ENCODE measurements around the gene TSPAN31.
"Not testable (repeated sequence)": the region's sequence is repeated elsewhere in the genome, so short reads cannot be mapped to it uniquely, and the experiment has no call there.

The TSPAN31 gene

DNA sequence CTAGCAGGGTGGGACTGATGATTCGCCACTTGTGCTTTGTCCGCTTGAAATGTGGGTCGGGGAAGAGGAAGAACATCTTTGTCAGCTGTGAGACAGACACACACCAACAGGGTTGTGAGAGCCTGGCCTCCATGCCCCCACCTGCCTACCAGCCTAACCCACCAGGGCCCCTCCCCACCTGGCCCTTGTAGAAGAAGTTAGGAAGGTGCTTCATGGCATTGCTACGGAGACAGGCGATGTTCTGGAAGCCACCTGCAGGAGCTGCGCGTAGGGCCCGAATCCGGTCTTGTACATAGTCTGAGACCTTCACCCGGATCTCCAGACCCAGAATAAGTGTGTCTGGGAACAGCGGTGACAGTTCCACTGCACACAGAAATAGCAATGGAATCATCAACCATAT is 24.8 kb downstream of the TSPAN31 start:
- no peak for DNase-seq

DNA sequence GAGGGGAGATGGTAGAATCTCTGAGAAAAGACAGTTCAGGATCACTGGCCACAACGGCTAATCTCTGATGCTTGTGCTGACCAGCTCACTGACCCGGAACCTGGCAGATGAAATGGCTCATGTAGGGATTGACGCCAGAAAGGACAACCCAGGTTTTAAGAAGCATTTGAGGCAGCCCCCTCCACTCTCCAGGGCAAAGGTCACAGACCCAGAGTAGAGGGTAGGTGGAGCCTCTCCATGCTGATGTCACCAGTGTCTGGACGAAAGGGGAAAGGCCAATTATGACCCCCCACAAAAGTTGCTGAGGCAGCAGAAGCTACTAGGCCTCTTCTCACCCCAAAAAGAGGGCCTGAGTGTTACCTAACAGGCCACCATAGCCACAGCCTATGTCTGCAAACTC is 25.9 kb downstream of the TSPAN31 start:
- DNase-seq = no peak

DNA sequence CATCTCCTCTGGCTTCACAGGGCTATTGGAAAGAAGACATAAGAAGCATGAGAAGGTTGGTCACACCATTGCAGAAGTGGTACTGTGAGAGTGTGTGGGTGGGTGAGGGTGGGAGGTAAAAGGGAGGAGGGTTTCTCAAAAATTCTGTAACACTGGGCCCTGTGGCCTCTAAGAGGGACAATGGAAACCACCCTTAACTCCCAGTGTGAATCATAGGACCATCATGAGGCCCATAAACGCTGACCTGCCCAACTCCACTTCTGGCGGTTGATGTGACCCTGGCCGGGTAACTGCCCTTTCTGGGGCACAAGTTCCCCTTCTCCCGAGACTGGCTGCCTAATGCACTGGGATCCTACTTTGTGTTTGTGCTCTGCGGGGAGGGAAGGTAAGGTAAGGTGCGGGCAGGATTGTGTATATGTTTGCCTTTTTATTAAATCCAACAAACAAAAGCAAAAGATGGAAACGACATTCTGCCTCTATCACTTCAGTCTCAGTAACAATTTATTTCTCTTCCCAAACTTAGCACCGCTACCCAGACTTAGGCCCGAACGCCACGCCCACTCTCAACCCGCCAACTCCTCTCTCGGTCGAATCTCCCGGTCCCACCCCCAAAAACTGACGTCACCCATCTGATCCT is 26.5 kb downstream of the TSPAN31 start:
- DNase-seq = peak; percentile 60

DNA sequence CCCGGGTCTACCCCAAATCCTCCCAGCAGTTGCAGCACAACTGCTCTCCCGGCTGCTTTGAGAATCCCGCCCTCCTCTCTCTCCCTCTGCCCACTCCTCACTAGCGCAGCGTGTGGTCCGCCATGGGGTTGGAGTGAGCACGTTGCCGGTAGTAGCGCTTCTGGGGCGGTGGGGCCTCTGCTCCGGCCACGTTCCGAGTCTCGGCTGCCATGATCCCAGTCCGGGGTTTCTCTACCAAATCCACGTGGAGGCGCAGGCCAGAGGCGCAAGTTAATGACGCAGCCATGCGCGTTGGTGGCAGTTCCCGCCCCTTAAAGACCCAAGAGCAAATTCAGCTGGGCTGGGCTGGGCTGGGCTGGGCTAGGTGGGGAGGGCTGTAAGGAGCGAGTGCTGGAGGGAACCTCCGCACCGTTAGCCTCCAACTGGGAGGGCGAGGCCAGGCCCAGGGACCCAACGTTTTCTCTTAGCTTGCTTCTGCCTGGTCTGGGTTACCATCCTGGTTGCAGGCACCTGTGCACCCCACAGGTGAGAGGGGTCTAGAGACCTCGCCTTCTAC is 27.1 kb downstream of the TSPAN31 start, which contains the start of gene METTL1:
Gene METTL1 (minus strand): TSS at position 233 of the 556 bp plus-strand sequence. CDS start 22 bp downstream, at position 211.
- DNase-seq = peak; percentile 83

DNA sequence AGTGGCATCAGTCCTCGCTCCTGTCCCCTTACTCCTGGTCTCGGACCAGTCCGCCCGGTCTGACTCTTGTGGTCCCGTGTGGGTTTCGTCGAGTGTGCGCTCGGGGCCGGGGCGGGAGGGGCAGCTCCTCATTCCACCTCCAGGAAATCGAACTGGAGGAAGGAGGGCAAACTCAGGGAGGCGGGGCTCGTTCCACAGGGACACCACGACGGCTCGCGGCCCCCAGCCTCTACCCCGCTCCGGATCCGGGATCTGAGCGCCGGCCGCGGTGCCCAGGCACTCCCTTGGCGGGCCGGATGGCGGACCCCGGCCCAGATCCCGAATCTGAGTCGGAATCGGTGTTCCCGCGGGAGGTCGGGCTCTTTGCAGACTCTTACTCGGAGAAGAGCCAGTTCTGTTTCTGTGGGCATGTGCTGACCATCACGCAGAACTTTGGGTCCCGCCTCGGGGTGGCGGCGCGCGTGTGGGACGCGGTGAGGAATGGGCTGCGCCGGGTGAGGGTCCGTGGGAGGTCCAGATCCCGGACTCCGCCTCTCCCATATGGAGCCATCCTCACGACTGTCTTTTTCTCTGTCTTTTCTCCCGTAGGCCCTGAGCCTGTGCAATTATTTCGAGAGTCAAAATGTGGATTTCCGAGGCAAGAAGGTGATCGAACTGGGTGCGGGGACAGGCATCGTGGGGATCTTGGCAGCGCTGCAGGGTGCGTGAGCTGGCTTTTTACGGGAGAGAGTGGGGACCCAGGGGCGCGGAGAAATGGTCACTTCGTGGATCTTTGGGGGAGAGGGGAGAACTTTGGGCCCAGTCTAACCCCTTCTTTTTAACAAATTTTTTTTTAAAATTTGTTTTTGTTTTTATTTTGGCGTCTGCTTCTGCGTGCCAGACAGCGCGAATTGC is 27.8 kb downstream of the TSPAN31 start, which contains the start of gene EEF1AKMT3:
Gene EEF1AKMT3 (plus strand): TSS at position 186 of the 894 bp plus-strand sequence. CDS start 111 bp downstream, at position 297.
- DNase-seq = no peak

DNA sequence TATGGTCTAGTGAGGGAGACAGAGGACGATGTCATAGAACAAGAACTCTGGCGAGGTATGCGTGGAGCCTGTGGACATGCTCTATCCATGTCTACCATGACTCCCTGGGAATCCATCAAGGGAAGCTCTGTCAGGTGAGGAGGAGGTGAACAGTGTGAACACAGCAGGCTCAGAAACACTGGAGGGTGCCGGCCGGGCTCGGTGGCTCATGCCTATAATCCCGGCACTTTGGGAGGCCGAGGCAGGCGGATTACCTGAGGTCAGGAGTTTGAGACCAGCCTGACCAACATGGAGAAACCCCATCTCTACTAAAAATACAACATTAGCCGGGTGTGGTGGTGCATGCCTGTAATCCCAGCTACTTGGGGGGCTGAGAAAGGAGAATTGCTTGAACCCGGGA is 29.8 kb downstream of the TSPAN31 start:
- DNase-seq = not testable (repeated sequence)

DNA sequence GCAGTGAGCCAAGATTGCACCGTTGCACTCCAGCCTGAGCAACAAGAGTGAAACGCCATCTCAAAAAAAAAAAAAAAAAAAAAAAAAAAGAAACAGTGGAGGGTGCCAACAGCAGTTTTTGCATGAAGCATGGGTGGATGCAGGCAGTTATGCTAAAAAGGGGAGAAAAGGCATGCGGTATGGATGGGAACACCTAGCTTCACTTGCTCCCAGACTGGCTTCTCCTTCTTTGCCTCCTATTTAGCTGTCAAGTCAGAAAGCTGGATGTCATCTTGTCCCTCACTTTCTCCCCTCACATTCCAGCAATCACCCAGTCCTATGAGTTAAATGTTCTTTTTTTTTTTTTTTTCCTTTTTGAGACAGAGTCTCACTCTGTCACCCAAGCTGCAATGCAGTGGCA is 30.2 kb downstream of the TSPAN31 start:
- no peak for DNase-seq

DNA sequence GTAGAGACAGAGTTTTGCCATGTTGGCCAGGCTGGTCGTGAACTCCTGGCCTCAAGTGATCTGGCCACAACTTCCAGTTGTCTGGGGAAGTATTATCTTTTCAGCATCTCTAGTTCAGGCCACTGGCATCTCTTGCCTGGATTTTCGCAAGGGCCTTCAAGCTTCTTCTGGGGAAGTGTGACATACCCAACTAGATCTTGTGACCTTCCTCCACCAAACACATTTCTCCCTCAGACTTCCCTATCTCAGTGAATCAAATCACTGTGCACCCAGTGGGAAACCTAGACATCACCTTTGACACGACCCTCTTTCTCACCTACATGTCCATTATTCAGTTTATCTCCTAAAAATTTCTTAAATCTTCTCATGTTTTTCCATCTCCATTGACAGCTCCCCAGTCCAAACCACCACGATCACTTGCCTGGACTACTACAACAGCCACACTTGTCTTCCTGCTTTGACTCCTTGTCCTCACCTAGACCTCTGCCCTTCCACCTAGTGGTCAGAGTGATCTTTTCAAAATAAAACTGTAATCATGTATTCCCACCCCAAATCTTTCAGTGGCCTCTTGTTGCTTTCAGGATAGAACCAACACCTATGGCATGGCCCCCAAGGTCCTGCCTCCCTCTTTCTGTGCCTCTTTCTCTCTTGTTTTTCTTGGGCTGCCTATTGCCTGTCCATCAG is 30.9 kb downstream of the TSPAN31 start:
- DNase-seq = no peak

DNA sequence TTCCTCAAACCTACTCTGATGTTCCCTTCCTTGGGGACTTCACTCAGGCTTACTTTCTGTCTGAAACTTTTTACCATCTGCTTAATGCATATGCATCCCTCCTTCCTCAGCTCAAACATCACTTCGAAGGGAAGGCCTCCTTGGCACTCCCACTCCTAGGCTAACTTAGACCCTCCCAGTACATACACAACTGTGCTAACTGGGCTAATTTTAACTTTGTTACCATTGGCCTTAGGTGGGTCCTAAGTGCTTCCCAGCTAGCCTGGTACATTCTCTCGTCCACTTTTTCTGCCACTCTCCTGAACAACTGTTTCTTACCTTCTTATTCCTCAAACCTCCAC is 31.4 kb downstream of the TSPAN31 start:
- no peak for DNase-seq

DNA sequence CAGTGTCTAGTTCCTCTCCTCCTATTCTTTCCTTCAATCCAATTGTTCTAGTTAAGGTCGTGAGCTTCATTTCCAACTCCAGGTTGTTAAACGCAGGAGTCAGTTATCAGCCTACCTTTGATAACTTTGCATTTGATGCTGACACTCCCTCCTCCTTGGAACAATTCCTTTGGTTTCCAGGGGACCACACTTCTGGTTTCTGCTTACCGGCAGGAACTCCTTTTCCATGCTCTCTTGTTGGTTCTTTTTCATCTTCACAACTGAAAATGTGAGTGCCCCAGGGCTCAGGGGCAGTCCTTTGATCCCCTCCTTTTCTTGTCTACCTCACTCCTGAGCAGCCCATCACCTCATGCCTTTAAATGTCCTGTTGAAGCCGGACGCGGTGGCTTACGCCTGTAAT is 32.5 kb downstream of the TSPAN31 start:
- DNase-seq = no peak

DNA sequence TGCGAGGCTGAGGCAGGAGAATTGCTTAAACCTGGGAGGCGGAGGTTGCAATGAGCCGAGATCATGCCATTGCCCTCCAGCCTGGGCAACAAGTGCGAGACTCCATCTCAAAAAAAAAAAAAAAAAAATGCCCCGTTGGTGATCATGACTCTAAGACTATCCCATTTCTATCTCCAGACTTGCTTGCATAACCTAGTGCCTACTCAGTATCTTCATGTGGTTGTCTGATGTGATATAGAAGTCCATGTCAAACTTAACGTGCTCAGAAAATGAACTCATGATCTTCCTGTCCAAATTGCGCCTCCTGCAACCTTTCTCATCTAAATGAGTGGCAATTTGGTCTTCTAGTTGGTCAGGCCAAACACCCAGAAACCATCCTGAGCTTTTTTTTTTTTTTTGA is 33.1 kb downstream of the TSPAN31 start:
- no peak for DNase-seq

DNA sequence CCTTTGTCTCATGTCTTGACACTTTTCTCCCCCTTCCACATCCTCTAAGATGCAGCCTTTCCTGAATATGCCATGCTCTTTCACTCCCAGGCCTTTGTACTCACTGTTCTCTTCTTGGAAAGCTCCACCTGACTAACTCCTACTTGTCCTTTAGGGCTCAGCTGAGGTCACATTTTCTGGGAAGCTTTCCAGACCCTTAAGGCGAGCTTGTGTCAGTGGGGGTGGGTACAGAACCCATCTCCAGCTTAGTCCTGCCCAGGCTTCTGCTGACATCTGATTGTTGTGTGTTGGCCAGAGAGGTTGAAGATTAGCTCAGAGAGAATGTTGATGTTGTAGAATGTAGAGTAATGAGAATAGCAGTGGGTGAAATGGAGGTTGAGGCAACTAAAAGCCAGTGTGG is 34.9 kb downstream of the TSPAN31 start:
- DNase-seq = no peak

DNA sequence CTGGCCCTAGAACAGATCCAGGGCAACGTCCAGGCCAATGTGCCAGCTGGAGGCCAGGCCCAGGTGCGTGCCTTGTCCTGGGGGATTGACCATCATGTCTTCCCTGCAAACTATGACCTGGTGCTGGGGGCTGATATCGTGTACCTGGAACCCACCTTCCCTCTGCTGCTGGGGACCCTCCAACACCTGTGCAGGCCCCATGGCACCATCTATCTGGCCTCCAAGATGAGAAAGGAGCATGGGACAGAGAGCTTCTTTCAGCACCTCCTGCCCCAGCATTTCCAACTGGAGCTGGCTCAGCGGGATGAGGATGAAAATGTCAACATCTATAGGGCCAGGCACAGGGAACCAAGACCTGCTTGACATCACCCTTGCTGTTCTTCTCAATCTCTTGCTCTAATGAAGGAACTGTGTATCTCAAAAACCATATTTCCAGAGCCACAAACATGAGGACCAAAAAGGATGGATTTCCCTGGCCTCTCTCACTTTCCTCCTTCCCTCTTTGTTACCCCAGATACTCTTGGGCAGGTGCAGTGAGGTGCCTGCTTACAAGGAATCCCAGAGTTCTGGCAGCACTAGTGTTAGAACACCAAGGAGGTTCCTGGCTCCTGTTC is 35.6 kb downstream of the TSPAN31 start:
- no peak for DNase-seq

DNA sequence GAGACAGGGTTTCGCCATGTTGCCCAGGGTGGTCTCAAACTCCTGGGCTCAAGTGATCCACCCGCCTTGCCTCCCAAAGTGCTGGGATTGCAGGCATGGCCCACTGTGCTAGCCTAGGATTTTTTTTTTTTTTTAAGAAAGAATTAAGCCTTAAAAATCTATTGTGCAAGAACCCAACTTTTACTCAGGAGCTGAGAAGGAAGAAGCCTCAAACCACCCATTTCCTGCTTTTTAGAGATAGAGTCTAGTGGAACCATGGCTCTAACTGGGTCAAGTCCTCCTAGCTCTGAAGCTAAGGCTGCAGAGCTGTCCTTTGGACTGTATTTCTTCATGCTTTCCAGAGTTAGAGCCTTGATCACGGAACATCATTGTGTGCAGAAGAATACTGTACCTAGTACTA is 36.4 kb downstream of the TSPAN31 start:
- no peak for DNase-seq

DNA sequence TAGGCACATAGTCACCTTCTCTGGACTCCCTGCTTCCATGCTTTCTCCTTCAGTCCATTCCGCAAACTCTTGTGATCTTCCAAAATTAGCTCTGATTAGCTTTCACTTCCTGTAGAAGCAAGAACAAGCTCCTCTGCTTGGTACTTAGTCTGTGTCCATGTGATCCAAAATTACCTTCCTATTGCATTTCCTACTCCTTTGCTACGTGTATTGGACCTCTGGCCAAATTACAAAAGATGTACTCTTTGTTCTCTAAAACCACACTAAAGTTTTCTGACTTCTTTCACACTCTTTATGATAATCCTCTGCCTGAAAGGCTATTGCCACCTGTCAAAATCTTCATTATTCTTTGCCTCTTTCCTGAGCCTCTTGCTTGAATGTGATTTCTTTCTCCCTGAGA is 37.0 kb downstream of the TSPAN31 start:
- DNase-seq = no peak

DNA sequence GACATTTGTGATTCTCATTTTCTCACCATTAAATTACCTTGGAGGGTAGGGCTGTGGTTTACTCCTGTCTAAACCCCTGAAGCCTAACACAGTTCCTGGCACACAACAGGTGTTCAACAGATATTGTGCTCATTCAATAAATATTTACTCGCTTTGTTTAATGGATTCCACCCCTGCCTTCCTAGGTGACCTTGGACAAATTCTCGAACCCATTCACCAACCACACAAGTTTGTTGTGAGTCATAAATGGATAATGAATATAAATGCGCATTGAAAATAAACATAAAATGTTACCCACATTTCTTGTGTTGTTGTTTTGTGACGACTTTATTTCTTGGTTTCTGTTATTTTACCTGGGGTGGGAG is 37.4 kb downstream of the TSPAN31 start:
- DNase-seq = no peak

DNA sequence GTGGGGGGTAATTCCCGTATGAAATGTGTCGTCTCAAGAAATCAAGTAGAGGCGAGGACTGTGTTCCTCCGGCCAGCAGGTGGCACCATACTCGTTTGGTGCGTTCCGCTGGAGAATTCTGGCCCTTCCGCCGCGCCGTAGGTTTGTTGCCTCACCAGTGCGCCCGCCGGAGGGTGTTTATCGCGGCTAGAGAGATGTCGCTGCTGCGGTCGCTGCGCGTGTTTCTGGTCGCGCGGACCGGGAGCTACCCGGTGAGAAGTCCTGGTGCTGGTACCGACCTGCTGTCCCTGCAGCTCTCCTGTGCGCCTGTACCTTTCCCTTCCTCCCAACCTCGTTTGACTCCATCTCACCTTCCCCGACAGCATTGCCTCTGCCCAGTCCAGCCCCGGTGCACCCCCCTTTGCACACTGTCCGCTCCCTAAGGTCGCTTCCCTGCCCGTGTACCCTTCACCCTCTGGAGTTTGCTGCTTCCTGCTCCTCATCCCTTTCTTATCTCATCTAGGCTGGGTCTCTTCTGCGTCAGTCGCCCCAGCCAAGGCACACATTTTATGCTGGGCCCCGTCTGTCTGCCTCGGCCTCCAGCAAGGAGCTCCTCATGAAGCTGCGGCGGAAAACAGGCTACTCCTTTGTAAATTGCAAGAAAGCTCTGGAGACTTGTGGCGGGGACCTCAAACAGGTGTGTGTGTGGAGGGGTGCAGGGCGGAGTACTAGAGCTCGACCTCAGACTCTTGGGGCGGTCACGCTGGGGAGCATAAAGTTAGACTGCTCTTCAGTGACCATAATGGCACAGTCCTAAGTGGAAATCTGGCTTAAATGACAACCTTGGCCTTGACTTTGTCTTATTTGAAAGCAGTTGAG is 38.0 kb downstream of the TSPAN31 start, which contains the start of gene TSFM:
Gene TSFM (plus strand): TSS at position 180 of the 858 bp plus-strand sequence. CDS start 15 bp downstream, at position 195.
- DNase-seq = peak; percentile 86

DNA sequence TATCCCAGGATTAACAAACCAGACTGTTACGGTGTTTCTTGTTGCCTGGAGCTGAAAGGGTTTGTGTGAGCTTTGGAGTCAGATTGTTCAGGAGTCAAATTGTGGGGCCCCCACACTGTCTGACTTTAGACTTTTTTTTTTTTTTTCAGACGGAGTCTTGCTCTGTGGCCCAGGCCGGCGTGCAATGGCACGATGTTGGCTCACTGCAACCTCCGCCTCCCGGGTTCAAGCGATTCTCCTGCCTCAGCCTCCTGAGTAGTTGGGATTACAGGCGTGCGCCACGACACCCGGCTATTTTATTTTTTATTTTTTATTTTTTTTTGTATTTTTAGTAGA is 38.6 kb downstream of the TSPAN31 start:
- DNase-seq = no peak

DNA sequence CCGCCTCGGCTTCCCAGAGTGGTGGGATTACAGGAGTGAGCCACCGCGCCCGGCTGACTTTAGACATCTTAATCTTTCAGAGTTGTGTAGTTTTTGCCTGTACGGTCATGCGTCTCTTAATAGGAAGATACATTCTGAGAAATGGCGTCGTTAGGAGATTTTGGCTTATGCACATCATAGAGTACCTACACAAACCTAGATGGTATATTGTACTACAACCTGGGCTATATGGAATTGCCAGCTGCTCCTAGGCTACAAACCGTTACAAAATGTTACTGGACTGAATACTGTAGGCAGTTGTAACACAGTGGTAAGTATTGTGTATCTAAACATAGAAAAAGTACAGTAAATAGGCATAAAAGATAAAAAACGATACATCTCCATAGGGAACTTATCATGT is 39.0 kb downstream of the TSPAN31 start:
- DNase-seq = no peak

DNA sequence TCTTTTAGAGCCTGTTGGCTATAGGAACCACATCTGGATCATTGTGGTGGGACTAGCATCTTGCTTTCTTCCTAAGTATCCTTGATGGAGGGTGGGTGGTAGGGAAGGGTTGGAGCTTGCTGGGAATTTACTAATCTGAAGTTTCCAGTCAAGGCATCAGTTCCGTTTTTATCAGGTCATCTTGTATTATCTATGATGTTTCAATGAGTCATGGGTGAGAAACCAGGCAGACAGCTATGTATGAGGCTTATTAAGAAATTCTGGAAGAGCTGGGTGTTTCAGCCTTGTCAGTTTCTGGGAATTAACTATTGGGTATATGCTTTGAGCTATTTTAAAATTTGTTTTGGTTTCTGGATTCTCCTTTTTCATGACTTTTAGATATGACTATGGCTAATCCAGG is 49.1 kb downstream of the TSPAN31 start:
- DNase-seq = no peak

DNA sequence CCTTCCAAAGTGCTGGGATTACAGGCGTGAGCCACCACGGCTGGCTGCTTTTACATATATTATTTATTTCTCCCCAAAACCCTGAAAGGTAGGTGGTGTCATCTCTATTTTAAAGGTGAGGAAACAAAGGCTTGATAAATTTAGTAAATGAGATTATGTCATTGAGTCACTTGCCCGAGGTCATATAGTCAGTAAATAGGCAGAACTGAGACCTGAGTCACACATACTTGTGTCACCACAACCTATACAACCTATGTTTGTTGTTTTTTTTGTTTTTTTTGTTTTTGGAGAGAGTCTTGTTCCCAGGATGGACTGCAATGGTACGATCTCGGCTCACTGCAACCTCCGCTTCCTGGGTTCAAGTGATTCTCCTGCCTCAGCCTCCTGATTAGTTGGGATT is 50.5 kb downstream of the TSPAN31 start:
- DNase-seq = no peak

DNA sequence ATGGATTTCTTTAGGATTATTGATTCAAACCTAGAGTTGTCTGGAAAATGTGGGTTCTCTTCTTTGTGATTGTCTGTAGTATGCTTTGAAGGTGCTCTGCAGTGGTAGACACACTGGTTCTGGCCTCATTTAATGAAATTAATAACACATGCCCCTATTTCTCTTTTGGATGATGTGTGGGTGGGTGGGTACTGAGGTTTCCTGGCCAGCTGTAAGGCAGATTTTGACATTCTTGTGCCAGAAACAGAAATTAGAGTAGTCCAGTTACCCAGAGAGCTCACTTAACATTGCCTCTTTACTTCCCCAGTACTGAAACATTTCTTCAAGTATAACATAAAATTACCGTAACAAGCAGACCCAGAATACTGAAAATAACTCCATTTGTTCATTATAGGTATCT is 52.2 kb downstream of the TSPAN31 start:
- no peak for DNase-seq

Data from NCI-H748 treated with DMSO at 0.1 percent for 48 hours (cell line).